NCI-H524 treated with DMSO at 0.1 percent for 48 hours (cell line): Measurements from ENCODE around the gene SMARCB1.

Experiments
- DNase-seq: peaks from one replicate; lab custom pipeline; 2025; lab: John Stamatoyannopoulos, UW

Gene SMARCB1

GRCh38 chr22:23831781-23832180, 45.0 kb downstream of the SMARCB1 start:
- DNase-seq = no peak

DNA sequence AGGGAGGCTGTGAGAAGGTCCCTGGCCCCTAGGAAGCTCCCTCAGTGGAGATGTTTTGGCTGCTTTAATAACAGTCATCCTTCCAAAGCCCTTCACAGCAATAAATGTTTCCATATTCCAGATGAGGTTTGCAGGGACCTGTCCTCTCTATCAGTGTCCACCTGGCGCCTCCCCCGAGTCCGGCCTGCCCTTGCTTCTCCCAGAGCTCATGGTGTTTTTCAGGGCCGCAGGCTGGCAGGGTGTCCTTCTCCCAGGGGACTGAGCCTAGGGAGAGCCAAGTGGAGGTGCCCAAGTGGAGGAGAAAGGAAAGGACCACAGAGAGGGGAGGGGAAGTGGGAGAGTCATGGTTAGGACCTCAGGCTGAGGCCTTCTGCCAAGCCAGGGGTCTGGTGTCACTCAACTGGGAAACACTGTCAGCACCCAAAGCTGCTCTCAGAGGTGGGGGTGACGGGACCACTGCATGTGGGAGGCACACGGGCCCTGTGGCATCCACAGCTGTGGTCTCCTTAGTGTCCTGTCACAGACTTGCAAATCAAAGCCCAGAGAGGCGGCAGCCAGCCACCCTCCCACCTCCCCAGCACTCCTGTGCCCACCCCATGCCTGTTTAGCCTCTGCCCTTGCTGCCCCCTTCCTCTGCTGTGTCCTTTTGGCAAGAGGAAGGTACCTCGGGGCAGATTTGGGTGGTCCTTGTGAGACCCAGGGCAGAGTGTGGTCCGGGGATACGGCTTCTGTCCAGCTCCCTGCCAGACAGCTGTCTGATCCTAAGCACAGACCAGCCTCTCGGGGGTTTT, 45.7 kb downstream of the SMARCB1 start:
- no peak for DNase-seq

DNA sequence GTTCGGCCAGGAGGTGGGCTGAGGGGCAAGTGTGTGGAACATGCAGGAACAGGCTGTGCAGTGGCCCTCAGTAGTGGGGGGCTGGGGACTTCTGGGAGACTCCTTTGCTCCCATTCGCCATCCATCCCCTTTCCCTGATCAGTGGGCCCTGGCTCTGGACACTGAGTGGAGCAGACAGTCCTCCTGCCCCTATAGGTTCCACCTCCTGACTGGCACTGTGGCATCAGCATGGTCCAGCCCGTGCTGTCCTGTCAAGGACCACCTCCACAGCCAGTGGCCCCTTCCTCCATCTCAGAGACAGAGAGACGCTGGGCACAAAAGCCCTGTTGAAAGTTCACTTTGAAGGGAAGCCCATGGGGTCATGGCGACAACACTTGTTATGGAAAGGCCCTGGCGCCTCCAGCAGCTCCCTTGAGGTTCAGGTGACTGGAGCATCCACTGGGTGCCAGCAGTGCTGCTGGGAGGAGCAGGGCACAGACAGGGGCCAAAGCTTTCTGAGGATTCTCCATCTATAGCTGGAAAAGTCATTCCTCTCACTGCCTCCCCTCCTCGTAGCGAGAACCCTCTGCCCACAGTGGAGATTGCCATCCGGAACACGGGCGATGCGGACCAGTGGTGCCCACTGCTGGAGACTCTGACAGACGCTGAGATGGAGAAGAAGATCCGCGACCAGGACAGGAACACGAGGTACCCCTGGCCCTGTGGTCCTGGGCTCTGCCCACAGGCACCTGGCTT, 46.4 kb downstream of the SMARCB1 start:
- no peak for DNase-seq

GRCh38 chr22:23833911-23834317, 47.1 kb downstream of the SMARCB1 start:
- DNase-seq = no peak

DNA sequence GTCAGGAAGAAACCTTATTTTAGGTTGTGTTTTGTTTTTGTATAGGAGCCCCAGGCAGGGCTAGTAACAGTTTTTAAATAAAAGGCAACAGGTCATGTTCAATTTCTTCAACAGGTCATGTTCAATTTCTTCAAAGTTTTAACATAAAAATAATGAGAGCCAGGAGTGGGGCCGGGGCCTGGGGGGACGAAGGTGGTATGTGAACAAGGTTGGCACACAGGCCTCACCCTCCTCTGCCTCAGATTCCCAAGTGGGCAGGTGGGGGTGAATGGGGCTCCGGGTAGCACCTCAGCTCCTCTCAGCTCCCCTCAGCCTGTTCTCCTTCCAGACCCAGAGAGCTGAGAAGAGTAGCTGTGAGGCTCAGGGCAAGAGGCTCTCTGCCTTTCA, 47.6 kb downstream of the SMARCB1 start:
- DNase-seq = no peak

DNA sequence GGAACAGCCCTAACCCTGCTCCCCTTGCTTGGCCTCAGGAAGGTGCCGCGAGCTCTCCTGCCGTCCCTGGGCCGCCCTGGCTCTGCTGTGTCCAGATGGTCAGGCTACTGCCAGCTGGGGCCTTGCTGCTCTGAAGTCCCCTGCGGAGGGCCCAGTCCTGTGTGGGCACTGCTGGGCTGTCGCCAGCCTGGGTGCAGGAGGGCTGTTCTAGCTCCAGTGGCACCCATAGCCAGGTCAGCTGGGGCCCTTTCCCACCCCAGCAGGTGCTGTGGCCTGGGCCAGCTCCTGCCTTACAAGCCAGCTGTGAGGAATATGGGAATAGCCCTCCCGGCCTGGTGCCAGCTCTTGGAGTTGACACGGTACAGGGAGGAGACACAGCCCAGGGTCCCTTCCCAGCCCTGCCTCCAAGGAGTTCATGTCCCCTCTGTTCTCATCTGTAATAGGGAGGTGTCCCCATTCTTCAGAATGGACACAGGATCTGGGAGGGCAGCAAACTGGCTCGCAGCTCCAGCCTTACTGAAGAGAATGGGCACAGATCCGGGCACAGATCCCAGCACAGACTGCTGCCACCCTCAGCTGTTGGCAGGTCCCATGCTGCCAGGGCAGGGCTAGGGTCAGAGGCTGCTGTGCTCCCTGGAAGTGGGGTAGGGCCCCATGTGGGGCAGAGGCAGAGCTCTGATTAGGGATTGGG, 48.2 kb downstream of the SMARCB1 start:
- no peak for DNase-seq

- DNase-seq = no peak
Measured at GRCh38 chr22:23835484-23836144, 48.8 kb downstream of the SMARCB1 start.

DNA sequence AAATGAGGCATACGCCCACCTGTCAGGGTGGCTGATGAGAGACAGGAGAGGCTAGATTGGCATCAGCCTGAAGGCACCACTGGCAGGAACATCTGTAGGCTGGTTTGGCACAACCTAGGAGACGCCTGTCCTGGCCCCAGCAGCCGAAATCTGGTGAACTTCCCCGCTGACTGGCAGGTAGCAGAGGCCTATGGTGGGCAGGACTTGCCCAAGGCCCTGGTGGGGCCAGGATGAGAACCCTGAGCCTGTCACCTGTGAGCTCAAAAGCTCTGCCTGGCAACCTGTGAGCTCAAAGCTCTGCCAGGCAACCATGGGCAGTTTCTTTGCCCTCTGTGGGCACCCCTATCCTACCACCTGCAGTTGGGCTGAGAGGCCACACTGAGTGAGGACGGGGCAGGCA, 49.5 kb downstream of the SMARCB1 start:
- no peak for DNase-seq

DNA sequence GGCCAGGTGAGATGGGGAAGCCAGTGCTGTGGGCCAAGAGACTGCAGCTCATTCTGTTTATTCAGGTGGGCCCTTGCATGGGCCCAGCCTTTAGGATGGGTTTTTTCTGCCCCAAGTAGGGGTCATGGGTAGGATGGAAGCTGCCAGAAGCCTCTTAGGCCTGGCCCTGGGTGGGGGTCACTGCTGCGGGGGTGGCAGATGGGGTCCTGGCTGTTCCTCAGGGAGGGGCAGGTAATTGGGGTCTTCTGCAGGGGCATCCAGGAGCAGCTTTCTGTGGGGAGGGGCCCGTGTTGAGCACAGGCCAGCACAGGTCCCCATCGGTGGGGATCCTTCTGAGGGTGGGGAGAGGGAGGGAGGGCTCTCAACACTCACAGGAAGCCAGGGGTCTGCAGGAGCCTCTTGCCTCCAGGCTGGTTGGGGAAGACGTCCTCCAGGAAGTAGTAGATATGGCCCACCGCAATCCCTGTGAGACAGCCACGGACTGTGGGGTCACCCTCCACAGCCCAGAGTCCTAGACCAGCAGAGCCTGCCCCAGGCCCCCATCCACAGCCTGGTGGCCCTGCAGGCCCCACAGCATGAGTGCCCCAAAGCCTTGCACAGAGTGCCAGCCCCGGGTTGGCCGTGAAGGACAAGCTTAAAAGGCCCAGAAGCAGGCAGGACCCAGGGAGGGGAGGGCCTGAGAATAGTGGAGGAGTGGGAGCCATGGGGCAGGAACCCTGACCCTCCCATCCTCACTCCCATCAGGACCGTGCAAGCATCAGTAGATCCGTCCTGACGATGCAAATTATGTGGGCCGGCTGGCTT, 50.1 kb downstream of the SMARCB1 start:
- no peak for DNase-seq

DNA sequence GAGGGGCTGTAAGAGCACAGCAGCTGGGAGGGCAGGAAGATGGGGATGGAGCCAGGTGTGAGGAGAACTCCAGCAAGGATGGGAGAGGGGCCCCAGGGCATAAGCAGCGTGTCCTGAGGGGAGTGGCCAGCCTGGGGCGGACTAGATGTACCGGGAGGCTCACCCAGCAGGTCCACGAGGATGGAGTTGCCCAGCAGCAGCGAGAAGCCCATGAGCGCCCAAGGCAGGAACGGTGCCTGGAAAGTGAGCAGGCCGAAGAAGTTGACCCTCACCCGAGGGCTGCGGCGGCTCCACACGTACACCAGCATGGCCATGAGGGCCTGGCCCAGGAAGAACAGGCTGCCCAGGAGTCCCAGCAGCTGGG, 50.7 kb downstream of the SMARCB1 start:
- DNase-seq = no peak

DNA sequence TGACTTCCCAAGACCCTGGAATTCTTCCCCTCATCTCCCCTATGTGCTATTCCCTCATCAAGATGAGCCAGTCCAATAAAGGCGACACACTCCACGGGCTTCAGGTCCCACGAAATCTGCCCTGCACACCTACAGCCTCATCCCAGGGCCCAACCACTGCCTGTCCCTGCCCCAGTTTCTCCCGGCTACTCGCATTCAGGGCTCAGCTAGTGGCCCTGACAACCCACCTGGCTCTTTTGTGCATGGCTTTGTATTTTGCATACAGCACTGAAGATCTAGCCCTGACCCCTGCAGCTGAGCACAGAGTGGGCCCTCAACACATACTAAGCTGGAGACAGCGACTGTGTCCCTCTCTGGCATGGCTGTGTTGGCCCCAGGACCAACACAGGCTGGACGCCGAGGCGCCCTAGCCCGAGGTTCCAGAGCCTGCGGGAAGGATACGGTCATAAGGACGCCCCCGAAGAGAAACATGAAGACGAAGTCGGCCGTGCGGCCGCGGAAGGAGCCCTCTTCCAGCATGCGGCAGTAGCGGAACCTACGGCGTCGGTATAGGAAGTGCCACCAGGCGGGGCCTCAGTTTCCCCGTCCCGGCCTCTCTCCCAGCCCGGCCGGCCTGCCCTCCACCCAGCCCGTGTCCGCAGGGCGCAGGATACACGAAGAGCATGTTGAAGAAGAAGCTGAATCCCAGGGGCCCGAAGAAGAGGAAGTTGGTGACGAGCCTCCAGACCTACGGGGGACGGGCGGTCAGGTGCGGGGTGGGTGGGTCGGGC, 51.3 kb downstream of the SMARCB1 start:
- no peak for DNase-seq

GRCh38 chr22:23838681-23839468, 52.1 kb downstream of the SMARCB1 start, which contains the start of gene DERL3:
Gene DERL3, minus strand, starts transcription at chr22:23839006. Its CDS starts 19 bp downstream, at chr22:23838987.
- peak; percentile 60 for DNase-seq

DNA sequence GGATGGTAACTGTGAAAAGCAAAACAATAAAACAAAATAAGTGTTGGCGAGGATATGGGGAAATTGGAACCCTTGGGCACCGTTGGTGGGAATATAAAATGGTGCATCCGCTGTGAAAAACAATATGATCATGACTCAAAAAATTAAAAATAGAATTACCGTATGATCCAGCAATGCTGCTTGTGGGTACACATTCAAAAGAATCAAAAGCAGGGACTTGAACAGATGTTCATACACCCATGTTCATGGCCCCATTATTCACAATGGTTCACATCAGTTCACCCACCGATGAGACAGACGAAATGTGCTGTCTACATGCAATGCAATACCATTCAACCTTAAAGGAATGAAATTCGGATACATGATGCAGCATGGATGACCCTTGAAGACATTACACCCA, 53.3 kb downstream of the SMARCB1 start:
- no peak for DNase-seq

- no peak for DNase-seq
Measured at GRCh38 chr22:23841292-23841691, 54.5 kb downstream of the SMARCB1 start.

GRCh38 chr22:23841736-23842445, 55.1 kb downstream of the SMARCB1 start:
- DNase-seq = no peak

- no peak for DNase-seq
Measured at GRCh38 chr22:23842599-23842998, 55.8 kb downstream of the SMARCB1 start.

- DNase-seq = no peak
Measured at GRCh38 chr22:23844739-23845202, 58.0 kb downstream of the SMARCB1 start.

GRCh38 chr22:23845265-23846080, 58.7 kb downstream of the SMARCB1 start:
- DNase-seq = no peak
